Stimulated activated memory B cell treated with anti-CD40 and anti-IgM and Interleukin-4, amounts not matched to agents 10 μg/mL and 1 μg/mL and 100 μg/mL, for 72 hours (primary cell): ENCODE measurements around the gene COL4A3.

ENCODE experiments used
- ATAC-seq: fragments of 150-1000 bp; cut with Tn5 transposase; 2 replicates; pipeline ENCODE4 v1.10.0; 2021
- H3K27ac Mint-ChIP-seq: one replicate; pipeline ENCODE4 v1.8.0; 2022; ENCODE audit warnings: mild to moderate bottlenecking, mixed read lengths
- H3K27me3 Mint-ChIP-seq: one replicate; pipeline ENCODE4 v1.8.0; 2022; ENCODE audit warnings: mixed read lengths
- H3K36me3 Mint-ChIP-seq: one replicate; pipeline ENCODE4 v1.8.0; 2022; ENCODE audit warnings: mixed read lengths
- H3K4me1 Mint-ChIP-seq: one replicate; pipeline ENCODE4 v1.8.0; 2022; ENCODE audit warnings: mixed read lengths
- H3K4me3 Mint-ChIP-seq: one replicate; pipeline ENCODE4 v1.8.0; 2022; ENCODE audit warnings: mild to moderate bottlenecking, moderate library complexity, mixed read lengths
- H3K9me3 Mint-ChIP-seq: one replicate; pipeline ENCODE4 v1.8.0; 2022; ENCODE audit warnings: mixed read lengths

The COL4A3 gene

GRCh38 chr2:227320305-227321094, 156.1 kb downstream of the COL4A3 start:
- no peak for ATAC-seq
- peaks cover 8% of the 10 kb centered on the region for H3K4me1 Mint-ChIP-seq
- H3K27ac Mint-ChIP-seq = no peak overlapping the region
- no peak overlapping the region for H3K4me3 Mint-ChIP-seq
- H3K9me3 Mint-ChIP-seq = peaks cover 6% of the 10 kb centered on the region
- H3K27me3 Mint-ChIP-seq = no peaks in the 10 kb centered on the region
- no peaks in the 10 kb centered on the region for H3K36me3 Mint-ChIP-seq

- peaks cover 27% of the 10 kb centered on the region for H3K4me1 Mint-ChIP-seq
- H3K27me3 Mint-ChIP-seq = no peaks in the 10 kb centered on the region
- peaks cover under 1% of the 10 kb centered on the region for H3K9me3 Mint-ChIP-seq
- ATAC-seq = no peak
- no peak overlapping the region for H3K27ac Mint-ChIP-seq
- no peaks in the 10 kb centered on the region for H3K36me3 Mint-ChIP-seq
- H3K4me3 Mint-ChIP-seq = no peak overlapping the region
These were observed 158.2 kb downstream of the COL4A3 start for GRCh38 chr2:227322530-227323205.

- no peaks in the 10 kb centered on the region for H3K36me3 Mint-ChIP-seq
- H3K9me3 Mint-ChIP-seq = no peaks in the 10 kb centered on the region
- H3K4me3 Mint-ChIP-seq = no peak overlapping the region
- peaks cover 27% of the 10 kb centered on the region for H3K4me1 Mint-ChIP-seq
- H3K27ac Mint-ChIP-seq = peak overlapping the region; percentile 91
- H3K27me3 Mint-ChIP-seq = no peaks in the 10 kb centered on the region
- no peak for ATAC-seq
These were observed 159.4 kb downstream of the COL4A3 start for GRCh38 chr2:227323818-227324217.

GRCh38 chr2:227324642-227324994, 160.2 kb downstream of the COL4A3 start:
- Mint-ChIP-seq H3K36me3 (no peaks in the 10 kb centered on the region), H3K27ac (peak overlapping the region; percentile 91), H3K4me3 (peak overlapping the region; percentile 95), H3K27me3 (no peaks in the 10 kb centered on the region), H3K4me1 (peaks cover 27% of the 10 kb centered on the region), H3K9me3 (no peaks in the 10 kb centered on the region)
- ATAC-seq = no peak

- peaks cover 27% of the 10 kb centered on the region for H3K4me1 Mint-ChIP-seq
- peak within 1 kb of the TSS; percentile 91 for H3K27ac Mint-ChIP-seq
- H3K4me3 Mint-ChIP-seq = peak within 1 kb of the TSS; percentile 95
- ATAC-seq = peak; percentile 99
- no peaks in the 10 kb centered on the region for H3K9me3 Mint-ChIP-seq
- H3K27me3 Mint-ChIP-seq = no peaks in the 10 kb centered on the region
- H3K36me3 Mint-ChIP-seq = no peaks in the 10 kb centered on the region
These were observed 160.8 kb downstream of the COL4A3 start, which contains the start of gene MFF for GRCh38 chr2:227324995-227325838. Gene MFF (plus strand): TSS chr2:227325251. CDS start chr2:227330666, 5,415 bp downstream.

- H3K27me3 Mint-ChIP-seq = no peaks in the 10 kb centered on the region
- peak overlapping the region; percentile 95 for H3K4me3 Mint-ChIP-seq
- H3K4me1 Mint-ChIP-seq = peaks cover 27% of the 10 kb centered on the region
- H3K9me3 Mint-ChIP-seq = no peaks in the 10 kb centered on the region
- no peaks in the 10 kb centered on the region for H3K36me3 Mint-ChIP-seq
- H3K27ac Mint-ChIP-seq = peak overlapping the region; percentile 91
- no peak for ATAC-seq
These were observed 161.4 kb downstream of the COL4A3 start for GRCh38 chr2:227325839-227326195.

- no peaks in the 10 kb centered on the region for H3K27me3 Mint-ChIP-seq
- H3K27ac Mint-ChIP-seq = peak overlapping the region; percentile 91
- peaks cover 7% of the 10 kb centered on the region for H3K36me3 Mint-ChIP-seq
- H3K4me3 Mint-ChIP-seq = no peak overlapping the region
- ATAC-seq = no peak
- no peaks in the 10 kb centered on the region for H3K9me3 Mint-ChIP-seq
- peaks cover 27% of the 10 kb centered on the region for H3K4me1 Mint-ChIP-seq
These were observed 162.4 kb downstream of the COL4A3 start for GRCh38 chr2:227326783-227327182.

- peaks cover 55% of the 10 kb centered on the region for H3K36me3 Mint-ChIP-seq
- ATAC-seq = no peak
- no peaks in the 10 kb centered on the region for H3K27me3 Mint-ChIP-seq
- no peaks in the 10 kb centered on the region for H3K9me3 Mint-ChIP-seq
- no peak overlapping the region for H3K27ac Mint-ChIP-seq
- no peaks in the 10 kb centered on the region for H3K4me1 Mint-ChIP-seq
- H3K4me3 Mint-ChIP-seq = no peak overlapping the region
These were observed 171.3 kb downstream of the COL4A3 start for GRCh38 chr2:227335713-227336112.

GRCh38 chr2:227337442-227337841, 173.0 kb downstream of the COL4A3 start:
- no peak overlapping the region for H3K4me3 Mint-ChIP-seq
- H3K36me3 Mint-ChIP-seq = peaks cover 46% of the 10 kb centered on the region
- H3K4me1 Mint-ChIP-seq = no peaks in the 10 kb centered on the region
- H3K9me3 Mint-ChIP-seq = no peaks in the 10 kb centered on the region
- no peaks in the 10 kb centered on the region for H3K27me3 Mint-ChIP-seq
- ATAC-seq = no peak
- no peak overlapping the region for H3K27ac Mint-ChIP-seq

- no peaks in the 10 kb centered on the region for H3K27me3 Mint-ChIP-seq
- H3K27ac Mint-ChIP-seq = no peak overlapping the region
- no peak overlapping the region for H3K4me3 Mint-ChIP-seq
- no peak for ATAC-seq
- H3K36me3 Mint-ChIP-seq = peaks cover 37% of the 10 kb centered on the region
- no peaks in the 10 kb centered on the region for H3K4me1 Mint-ChIP-seq
- no peaks in the 10 kb centered on the region for H3K9me3 Mint-ChIP-seq
These were observed 174.7 kb downstream of the COL4A3 start for GRCh38 chr2:227339098-227339599.

GRCh38 chr2:227340106-227340505, 175.7 kb downstream of the COL4A3 start:
- ATAC-seq = no peak
- H3K36me3 Mint-ChIP-seq = peaks cover 27% of the 10 kb centered on the region
- H3K4me1 Mint-ChIP-seq = no peaks in the 10 kb centered on the region
- H3K9me3 Mint-ChIP-seq = no peaks in the 10 kb centered on the region
- no peaks in the 10 kb centered on the region for H3K27me3 Mint-ChIP-seq
- H3K4me3 Mint-ChIP-seq = no peak overlapping the region
- H3K27ac Mint-ChIP-seq = no peak overlapping the region

GRCh38 chr2:227341553-227341952, 177.1 kb downstream of the COL4A3 start:
- H3K9me3 Mint-ChIP-seq = no peaks in the 10 kb centered on the region
- no peaks in the 10 kb centered on the region for H3K4me1 Mint-ChIP-seq
- no peak for ATAC-seq
- H3K4me3 Mint-ChIP-seq = no peak overlapping the region
- H3K27ac Mint-ChIP-seq = no peak overlapping the region
- no peaks in the 10 kb centered on the region for H3K27me3 Mint-ChIP-seq
- H3K36me3 Mint-ChIP-seq = peaks cover 13% of the 10 kb centered on the region

GRCh38 chr2:227344231-227344630, 179.8 kb downstream of the COL4A3 start:
- no peaks in the 10 kb centered on the region for H3K27me3 Mint-ChIP-seq
- ATAC-seq = no peak
- H3K36me3 Mint-ChIP-seq = peaks cover 20% of the 10 kb centered on the region
- no peak overlapping the region for H3K27ac Mint-ChIP-seq
- H3K9me3 Mint-ChIP-seq = no peaks in the 10 kb centered on the region
- no peaks in the 10 kb centered on the region for H3K4me1 Mint-ChIP-seq
- no peak overlapping the region for H3K4me3 Mint-ChIP-seq

GRCh38 chr2:227347117-227347516, 182.7 kb downstream of the COL4A3 start:
- no peaks in the 10 kb centered on the region for H3K9me3 Mint-ChIP-seq
- no peaks in the 10 kb centered on the region for H3K27me3 Mint-ChIP-seq
- H3K4me3 Mint-ChIP-seq = no peak overlapping the region
- peaks cover 20% of the 10 kb centered on the region for H3K36me3 Mint-ChIP-seq
- peaks cover 6% of the 10 kb centered on the region for H3K4me1 Mint-ChIP-seq
- H3K27ac Mint-ChIP-seq = no peak overlapping the region
- no peak for ATAC-seq

GRCh38 chr2:227348324-227348723, 183.9 kb downstream of the COL4A3 start:
- peaks cover 6% of the 10 kb centered on the region for H3K4me1 Mint-ChIP-seq
- no peak overlapping the region for H3K4me3 Mint-ChIP-seq
- no peaks in the 10 kb centered on the region for H3K9me3 Mint-ChIP-seq
- no peak for ATAC-seq
- no peak overlapping the region for H3K27ac Mint-ChIP-seq
- no peaks in the 10 kb centered on the region for H3K27me3 Mint-ChIP-seq
- peaks cover 12% of the 10 kb centered on the region for H3K36me3 Mint-ChIP-seq
